ENCODE data around the gene COL7A1. TPM values are rescaled to one million over a fixed set of nuclear protein-coding genes. Genes with fewer than 3 reads are reported as not detected.

Gene COL7A1
- total and polyA plus RNA-seq, 2 experiments from 2014 or later = 4.0 to 7.9 TPM

DNA sequence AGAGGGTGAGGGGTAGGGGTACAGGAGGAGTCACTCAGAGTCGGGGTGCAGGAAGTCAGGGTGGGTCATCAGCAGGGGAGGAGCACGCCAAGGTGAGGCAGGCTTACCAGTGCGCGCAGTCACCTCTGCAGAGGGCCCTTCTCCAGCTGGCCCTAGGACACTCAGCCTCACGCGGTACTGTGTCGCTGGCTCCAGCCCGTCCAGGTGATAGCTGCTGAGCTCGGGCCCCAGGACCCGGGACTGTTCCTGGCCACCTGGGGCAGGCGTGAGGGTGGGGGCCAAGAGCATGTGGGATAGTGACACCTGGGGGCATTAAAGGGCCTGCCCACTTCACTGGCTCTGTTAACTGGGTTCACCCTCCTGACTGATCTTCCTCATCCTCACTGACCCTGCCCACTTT lies 7.4 kb downstream of the COL7A1 start (continued):
- TF ChIP-seq, protein P1, sequence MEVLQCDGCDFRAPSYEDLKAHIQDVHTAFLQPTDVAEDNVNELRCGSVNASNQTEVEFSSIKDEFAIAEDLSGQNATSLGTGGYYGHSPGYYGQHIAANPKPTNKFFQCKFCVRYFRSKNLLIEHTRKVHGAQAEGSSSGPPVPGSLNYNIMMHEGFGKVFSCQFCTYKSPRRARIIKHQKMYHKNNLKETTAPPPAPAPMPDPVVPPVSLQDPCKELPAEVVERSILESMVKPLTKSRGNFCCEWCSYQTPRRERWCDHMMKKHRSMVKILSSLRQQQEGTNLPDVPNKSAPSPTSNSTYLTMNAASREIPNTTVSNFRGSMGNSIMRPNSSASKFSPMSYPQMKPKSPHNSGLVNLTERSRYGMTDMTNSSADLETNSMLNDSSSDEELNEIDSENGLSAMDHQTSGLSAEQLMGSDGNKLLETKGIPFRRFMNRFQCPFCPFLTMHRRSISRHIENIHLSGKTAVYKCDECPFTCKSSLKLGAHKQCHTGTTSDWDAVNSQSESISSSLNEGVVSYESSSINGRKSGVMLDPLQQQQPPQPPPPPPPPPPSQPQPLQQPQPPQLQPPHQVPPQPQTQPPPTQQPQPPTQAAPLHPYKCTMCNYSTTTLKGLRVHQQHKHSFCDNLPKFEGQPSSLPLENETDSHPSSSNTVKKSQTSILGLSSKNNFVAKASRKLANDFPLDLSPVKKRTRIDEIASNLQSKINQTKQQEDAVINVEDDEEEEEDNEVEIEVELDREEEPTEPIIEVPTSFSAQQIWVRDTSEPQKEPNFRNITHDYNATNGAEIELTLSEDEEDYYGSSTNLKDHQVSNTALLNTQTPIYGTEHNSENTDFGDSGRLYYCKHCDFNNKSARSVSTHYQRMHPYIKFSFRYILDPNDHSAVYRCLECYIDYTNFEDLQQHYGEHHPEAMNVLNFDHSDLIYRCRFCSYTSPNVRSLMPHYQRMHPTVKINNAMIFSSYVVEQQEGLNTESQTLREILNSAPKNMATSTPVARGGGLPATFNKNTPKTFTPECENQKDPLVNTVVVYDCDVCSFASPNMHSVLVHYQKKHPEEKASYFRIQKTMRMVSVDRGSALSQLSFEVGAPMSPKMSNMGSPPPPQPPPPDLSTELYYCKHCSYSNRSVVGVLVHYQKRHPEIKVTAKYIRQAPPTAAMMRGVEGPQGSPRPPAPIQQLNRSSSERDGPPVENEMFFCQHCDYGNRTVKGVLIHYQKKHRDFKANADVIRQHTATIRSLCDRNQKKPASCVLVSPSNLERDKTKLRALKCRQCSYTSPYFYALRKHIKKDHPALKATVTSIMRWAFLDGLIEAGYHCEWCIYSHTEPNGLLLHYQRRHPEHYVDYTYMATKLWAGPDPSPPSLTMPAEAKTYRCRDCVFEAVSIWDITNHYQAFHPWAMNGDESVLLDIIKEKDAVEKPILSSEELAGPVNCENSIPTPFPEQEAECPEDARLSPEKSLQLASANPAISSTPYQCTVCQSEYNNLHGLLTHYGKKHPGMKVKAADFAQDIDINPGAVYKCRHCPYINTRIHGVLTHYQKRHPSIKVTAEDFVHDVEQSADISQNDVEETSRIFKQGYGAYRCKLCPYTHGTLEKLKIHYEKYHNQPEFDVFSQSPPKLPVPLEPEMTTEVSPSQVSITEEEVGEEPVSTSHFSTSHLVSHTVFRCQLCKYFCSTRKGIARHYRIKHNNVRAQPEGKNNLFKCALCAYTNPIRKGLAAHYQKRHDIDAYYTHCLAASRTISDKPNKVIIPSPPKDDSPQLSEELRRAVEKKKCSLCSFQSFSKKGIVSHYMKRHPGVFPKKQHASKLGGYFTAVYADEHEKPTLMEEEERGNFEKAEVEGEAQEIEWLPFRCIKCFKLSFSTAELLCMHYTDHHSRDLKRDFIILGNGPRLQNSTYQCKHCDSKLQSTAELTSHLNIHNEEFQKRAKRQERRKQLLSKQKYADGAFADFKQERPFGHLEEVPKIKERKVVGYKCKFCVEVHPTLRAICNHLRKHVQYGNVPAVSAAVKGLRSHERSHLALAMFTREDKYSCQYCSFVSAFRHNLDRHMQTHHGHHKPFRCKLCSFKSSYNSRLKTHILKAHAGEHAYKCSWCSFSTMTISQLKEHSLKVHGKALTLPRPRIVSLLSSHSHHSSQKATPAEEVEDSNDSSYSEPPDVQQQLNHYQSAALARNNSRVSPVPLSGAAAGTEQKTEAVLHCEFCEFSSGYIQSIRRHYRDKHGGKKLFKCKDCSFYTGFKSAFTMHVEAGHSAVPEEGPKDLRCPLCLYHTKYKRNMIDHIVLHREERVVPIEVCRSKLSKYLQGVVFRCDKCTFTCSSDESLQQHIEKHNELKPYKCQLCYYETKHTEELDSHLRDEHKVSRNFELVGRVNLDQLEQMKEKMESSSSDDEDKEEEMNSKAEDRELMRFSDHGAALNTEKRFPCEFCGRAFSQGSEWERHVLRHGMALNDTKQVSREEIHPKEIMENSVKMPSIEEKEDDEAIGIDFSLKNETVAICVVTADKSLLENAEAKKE (CRISPR knock-in tag; IDR thresholded peaks at IDR 0.05) = no peak
- TF ChIP-seq, protein P2, sequence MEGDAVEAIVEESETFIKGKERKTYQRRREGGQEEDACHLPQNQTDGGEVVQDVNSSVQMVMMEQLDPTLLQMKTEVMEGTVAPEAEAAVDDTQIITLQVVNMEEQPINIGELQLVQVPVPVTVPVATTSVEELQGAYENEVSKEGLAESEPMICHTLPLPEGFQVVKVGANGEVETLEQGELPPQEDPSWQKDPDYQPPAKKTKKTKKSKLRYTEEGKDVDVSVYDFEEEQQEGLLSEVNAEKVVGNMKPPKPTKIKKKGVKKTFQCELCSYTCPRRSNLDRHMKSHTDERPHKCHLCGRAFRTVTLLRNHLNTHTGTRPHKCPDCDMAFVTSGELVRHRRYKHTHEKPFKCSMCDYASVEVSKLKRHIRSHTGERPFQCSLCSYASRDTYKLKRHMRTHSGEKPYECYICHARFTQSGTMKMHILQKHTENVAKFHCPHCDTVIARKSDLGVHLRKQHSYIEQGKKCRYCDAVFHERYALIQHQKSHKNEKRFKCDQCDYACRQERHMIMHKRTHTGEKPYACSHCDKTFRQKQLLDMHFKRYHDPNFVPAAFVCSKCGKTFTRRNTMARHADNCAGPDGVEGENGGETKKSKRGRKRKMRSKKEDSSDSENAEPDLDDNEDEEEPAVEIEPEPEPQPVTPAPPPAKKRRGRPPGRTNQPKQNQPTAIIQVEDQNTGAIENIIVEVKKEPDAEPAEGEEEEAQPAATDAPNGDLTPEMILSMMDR (conservative IDR thresholded peaks at IDR 0.05; ENCODE audit: low read depth in 2 of 2) = no peak
- TF ChIP-seq EZH2phosphoT487 (IDR thresholded peaks at IDR 0.05; ENCODE audit: unreplicated experiment) = no peak
- TF ChIP-seq, protein P3, sequence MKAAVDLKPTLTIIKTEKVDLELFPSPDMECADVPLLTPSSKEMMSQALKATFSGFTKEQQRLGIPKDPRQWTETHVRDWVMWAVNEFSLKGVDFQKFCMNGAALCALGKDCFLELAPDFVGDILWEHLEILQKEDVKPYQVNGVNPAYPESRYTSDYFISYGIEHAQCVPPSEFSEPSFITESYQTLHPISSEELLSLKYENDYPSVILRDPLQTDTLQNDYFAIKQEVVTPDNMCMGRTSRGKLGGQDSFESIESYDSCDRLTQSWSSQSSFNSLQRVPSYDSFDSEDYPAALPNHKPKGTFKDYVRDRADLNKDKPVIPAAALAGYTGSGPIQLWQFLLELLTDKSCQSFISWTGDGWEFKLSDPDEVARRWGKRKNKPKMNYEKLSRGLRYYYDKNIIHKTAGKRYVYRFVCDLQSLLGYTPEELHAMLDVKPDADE (IDR thresholded peaks at IDR 0.05) = no peak
- no peak for TF ChIP-seq NANOG (IDR thresholded peaks at IDR 0.05; ENCODE audit: borderline replicate concordance)
- no peak for TF ChIP-seq CREB1 (CRISPR knock-in tag; IDR thresholded peaks at IDR 0.05; ENCODE audit: low read depth)

DNA sequence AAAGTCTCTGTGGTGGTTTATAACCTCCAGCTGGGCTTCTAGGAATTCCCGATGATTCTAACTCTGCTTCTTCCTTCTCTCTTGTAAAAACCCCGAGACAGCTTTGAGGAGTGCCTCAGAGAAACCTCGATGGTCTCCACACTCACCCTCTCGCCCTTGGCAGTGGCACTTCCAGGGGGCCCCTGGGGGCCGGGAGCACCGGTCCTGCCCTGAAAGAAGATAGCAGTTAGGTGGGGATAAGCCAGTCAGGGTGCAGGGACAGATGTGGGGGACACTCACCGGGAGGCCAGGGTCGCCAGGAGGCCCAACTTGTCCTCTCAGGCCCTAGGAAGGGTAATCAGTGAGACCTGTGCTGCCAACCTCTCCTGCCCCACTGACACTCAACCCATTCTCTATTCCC lies 9.7 kb downstream of the COL7A1 start:
- Histone ChIP-seq H3K4me1 (ENCODE audit: insufficient read depth) (no peaks in the 10 kb centered on the region), H2AFZ (no peak overlapping the region), H3F3A (replicated peaks; ENCODE audit: low read depth) (no peaks in the 10 kb centered on the region), H4K20me1 (replicated peaks; ENCODE audit: insufficient read depth) (no peaks in the 10 kb centered on the region), H3K27me3 (ENCODE audit: insufficient read depth) (no peaks in the 10 kb centered on the region), H3K79me2 (replicated peaks; ENCODE audit: insufficient read depth) (no peaks in the 10 kb centered on the region), H3K27ac (ENCODE audit: low read depth) (no peak overlapping the region), H3K36me3 (ENCODE audit: insufficient read depth) (no peaks in the 10 kb centered on the region), H3K4me3 (no peak overlapping the region), H3K9me2 (ENCODE audit: insufficient read depth) (no peaks in the 10 kb centered on the region), H3K4me2 (no peak overlapping the region)
- Mint-ChIP-seq H3K9me3 (no peaks in the 10 kb centered on the region; the same call in 2 of the 3 replicates), H3K4me1 (peaks cover 8% of the 10 kb centered on the region; the same call in 2 of the 3 replicates), H3K4me3 (no peak overlapping the region), H3K27ac (no peak overlapping the region), H3K36me3 (ENCODE audit: low read depth) (peaks cover 4% of the 10 kb centered on the region; the same call in 2 of the 3 replicates), H3K27me3 (ENCODE audit: insufficient read depth, low read depth, poor library complexity) (peaks cover 3% of the 10 kb centered on the region)
- no peak for TF ChIP-seq ZNF331 (CRISPR knock-in tag; IDR thresholded peaks at IDR 0.05; ENCODE audit: low read depth)
- TF ChIP-seq NANOG (IDR thresholded peaks at IDR 0.05; ENCODE audit: borderline replicate concordance) = no peak
- no peak for TF ChIP-seq EZH2phosphoT487 (IDR thresholded peaks at IDR 0.05; ENCODE audit: unreplicated experiment)
- TF ChIP-seq POLR2AphosphoS5 (IDR thresholded peaks at IDR 0.05; ENCODE audit: low read depth) = no peak
- TF ChIP-seq STAT1 (IDR thresholded peaks at IDR 0.05; ENCODE audit: unreplicated experiment) = no peak
- TF ChIP-seq, protein P2 (conservative IDR thresholded peaks at IDR 0.05; ENCODE audit: low read depth in 2 of 2) = no peak
- ATAC-seq (no peak), DNase-seq (ENCODE audit: low spot score) (no peak)
